Muscle of back (tissue), 11 donors: Measurements from ENCODE around the gene ISOC1. TPM values are rescaled to one million over a fixed set of nuclear protein-coding genes. Genes with fewer than 3 reads are reported as not detected.

Experiments used
- DNase-seq, 3 donors: peaks; one replicate each; pipeline versions ENCODE4 v3.0.0 to v3.0.0-alpha.2; 2013
- polyA plus RNA-seq, 10 donors: library from polyadenylated mRNA; unstranded; fragments of 120-200 nt; gene quantifications; one replicate each; pipeline ENCODE4 v1.2.1, GENCODE V29; 2013; ENCODE audit not compliant: insufficient read length in 10 of 10

Gene ISOC1
- polyA plus RNA-seq, 10 donors: 24.8 to 31.8 (median 29.1) TPM

GRCh38 chr5:129082225-129083136 lies 12.1 kb upstream of the ISOC1 start:
- DNase-seq: no peak

GRCh38 chr5:129094924-129095899 lies 663 bp downstream of the ISOC1 start:
- DNase-seq: peak in 2 of 3 donors; percentile 24 to 51

- no peak for DNase-seq
Observed at GRCh38 chr5:129096382-129096991, 1.9 kb downstream of the ISOC1 start.

- no peak for DNase-seq
Observed at GRCh38 chr5:129097498-129098296, 3.1 kb downstream of the ISOC1 start.

GRCh38 chr5:129098488-129099183 lies 4.1 kb downstream of the ISOC1 start:
- DNase-seq: no peak

GRCh38 chr5:129099184-129099569 lies 4.6 kb downstream of the ISOC1 start:
- peak in 1 of 3 donors; percentile 16 for DNase-seq

- DNase-seq: no peak
Observed at GRCh38 chr5:129101794-129102193, 7.2 kb downstream of the ISOC1 start.

- DNase-seq: no peak
Observed at GRCh38 chr5:129103397-129103796, 8.8 kb downstream of the ISOC1 start.

- no peak for DNase-seq
Observed at GRCh38 chr5:129104915-129105455, 10.4 kb downstream of the ISOC1 start.

- DNase-seq: no peak
Observed at GRCh38 chr5:129107637-129108036, 13.1 kb downstream of the ISOC1 start.

GRCh38 chr5:129110742-129111141 lies 16.2 kb downstream of the ISOC1 start:
- no peak for DNase-seq

GRCh38 chr5:129111351-129111750 lies 16.8 kb downstream of the ISOC1 start:
- no peak for DNase-seq

- no peak for DNase-seq
Observed at GRCh38 chr5:129112295-129112694, 17.7 kb downstream of the ISOC1 start.

- DNase-seq: no peak
Observed at GRCh38 chr5:129113867-129114266, 19.3 kb downstream of the ISOC1 start.

GRCh38 chr5:129114539-129115193 lies 20.1 kb downstream of the ISOC1 start:
- DNase-seq: no peak

- DNase-seq: no peak
Observed at GRCh38 chr5:129115680-129116079, 21.1 kb downstream of the ISOC1 start.

GRCh38 chr5:129116797-129117196 lies 22.2 kb downstream of the ISOC1 start:
- DNase-seq: no peak

- no peak for DNase-seq
Observed at GRCh38 chr5:129118405-129118804, 23.9 kb downstream of the ISOC1 start.

GRCh38 chr5:129118826-129119225 lies 24.3 kb downstream of the ISOC1 start:
- no peak for DNase-seq

GRCh38 chr5:129120158-129120581 lies 25.6 kb downstream of the ISOC1 start:
- DNase-seq: no peak
